Mucosa of stomach (tissue), 1 donor: ENCODE data around the gene STX7.

ENCODE experiments used
- H3K27me3 ChIP-seq: one replicate; pipeline ENCODE4 v1.7.0; 2013; ENCODE audit warnings: mild to moderate bottlenecking, low read length; ENCODE audit not compliant: control insufficient read depth, insufficient read depth
- H3K36me3 ChIP-seq: one replicate; pipeline ENCODE4 v1.7.0; 2013; ENCODE audit warnings: low read length; ENCODE audit not compliant: control insufficient read depth, insufficient read depth
- H3K4me1 ChIP-seq: one replicate; pipeline ENCODE4 v1.7.0; 2013; ENCODE audit warnings: mild to moderate bottlenecking, low read length; ENCODE audit not compliant: control insufficient read depth, insufficient read depth
- H3K4me3 ChIP-seq: one replicate; pipeline ENCODE4 v1.7.0; 2013; ENCODE audit warnings: low read length
- H3K9ac ChIP-seq: one replicate; pipeline ENCODE4 v1.7.0; 2013; ENCODE audit warnings: mild to moderate bottlenecking, low read length, moderate library complexity
- H3K9me3 ChIP-seq: one replicate; pipeline ENCODE4 v1.7.0; 2013; ENCODE audit warnings: mild to moderate bottlenecking, low read length, moderate library complexity; ENCODE audit not compliant: control insufficient read depth
- donor health status: Pancreatic carcinoma.

STX7 gene

GRCh38 chr6:132400883-132401617 is 111.9 kb downstream of the STX7 start, which contains the start of gene MOXD1:
Gene MOXD1 (minus strand): TSS chr6:132401475. CDS start chr6:132401426, 49 bp downstream.
- Histone ChIP-seq H3K4me1 (no peaks in the 10 kb centered on the region), H3K4me3 (peak within 1 kb of the TSS; percentile 34), H3K9ac (peak within 1 kb of the TSS; percentile 37), H3K9me3 (no peaks in the 10 kb centered on the region), H3K36me3 (no peaks in the 10 kb centered on the region), H3K27me3 (peaks cover 42% of the 10 kb centered on the region)

- no peaks in the 10 kb centered on the region for H3K4me1 ChIP-seq
- H3K9me3 ChIP-seq: no peaks in the 10 kb centered on the region
- no peak overlapping the region for H3K4me3 ChIP-seq
- peak overlapping the region; percentile 5 for H3K9ac ChIP-seq
- peaks cover 42% of the 10 kb centered on the region for H3K27me3 ChIP-seq
- no peaks in the 10 kb centered on the region for H3K36me3 ChIP-seq
Observed at GRCh38 chr6:132400555-132400882, 112.4 kb downstream of the STX7 start.

- Histone ChIP-seq H3K4me3 (no peak overlapping the region), H3K9me3 (peaks cover 3% of the 10 kb centered on the region), H3K9ac (no peak overlapping the region), H3K27me3 (peaks cover 42% of the 10 kb centered on the region), H3K36me3 (no peaks in the 10 kb centered on the region), H3K4me1 (no peaks in the 10 kb centered on the region)
Observed at GRCh38 chr6:132399376-132400074, 113.4 kb downstream of the STX7 start.
